Upper lobe of left lung (tissue), 6 donors: Measurements from ENCODE around the gene SDK2. TPM values are rescaled to one million over a fixed set of nuclear protein-coding genes. Genes with fewer than 3 reads are reported as not detected.
A peak's percentile ranks its signal among the peaks of the same experiment; 100 is the strongest.

Source experiments
- ATAC-seq, 2 donors: fragments of 200-7000 bp; cut with Tn5 transposase; one replicate each; pipeline ENCODE4 v1.9.1; 2022; ENCODE audit warnings: mild to moderate bottlenecking in 2 of 2, moderate library complexity in 2 of 2; ENCODE audit not compliant: low FRiP score in 2 of 2
- DNase-seq, 2 donors: peaks; one replicate each; pipeline ENCODE4 v3.0.0-alpha.2; 2019 to 2020
- H3K27ac ChIP-seq, 4 donors: fragments of 200-600 bp; sonication (generic); one replicate each; pipeline ENCODE4 v1.5.1; 2016 to 2019
- H3K27me3 ChIP-seq, 4 donors: fragments of 200-600 bp; sonication (generic); one replicate each; pipeline ENCODE4 v1.5.1; 2017 to 2019
- H3K36me3 ChIP-seq, 4 donors: fragments of 200-600 bp; sonication (generic); one replicate each; pipeline ENCODE4 v1.5.1; 2016 to 2019
- H3K4me1 ChIP-seq, 4 donors: fragments of 200-600 bp; sonication (generic); one replicate each; pipeline ENCODE4 v1.5.1; 2018 to 2019
- H3K4me3 ChIP-seq, 4 donors: fragments of 200-600 bp; sonication (generic); one replicate each; pipeline ENCODE4 v1.5.1; 2017 to 2019; ENCODE audit warnings: mild to moderate bottlenecking in 2 of 4, moderate library complexity in 1 of 4
- H3K9me3 ChIP-seq, 4 donors: fragments of 200-600 bp; sonication (generic); one replicate each; pipeline ENCODE4 v1.5.1; 2018 to 2019
- CTCF ChIP-seq, 6 experiments: fragments of 450-650 bp in 4 of 6; fragments of 200-600 bp in 2 of 6; sonication (generic) in 2 of 6; IDR thresholded peaks; one replicate each; pipeline ENCODE4 v1.5.1; 2016 to 2019; ENCODE audit warnings: antibody characterized with exemption in 6 of 6
- EP300 ChIP-seq, 4 donors: sonication (generic); formaldehyde crosslinking; IDR thresholded peaks; one replicate each; pipeline ENCODE4 v1.5.1; 2017; ENCODE audit warnings: antibody characterized with exemption in 4 of 4, control low read depth in 2 of 4
- POLR2A ChIP-seq, 4 donors: fragments of 450-650 bp; IDR thresholded peaks; one replicate each; pipeline ENCODE4 v1.5.1; 2016 to 2017; ENCODE audit warnings: antibody characterized with exemption in 4 of 4, mild to moderate bottlenecking in 2 of 4
- POLR2AphosphoS5 ChIP-seq, 2 donors: sonication (generic); formaldehyde crosslinking; IDR thresholded peaks; one replicate each; pipeline ENCODE4 v1.5.1; 2017; ENCODE audit warnings: antibody characterized with exemption in 2 of 2
- WGBS, 2 donors: methylation state at CpG; one replicate each; pipeline ENCODE4 v1.1.5; 2017 to 2018; 5-methylcytosine and 5-hydroxymethylcytosine counted together
- total RNA-seq, 6 donors: library from RNA; depleted of rRNA in 4 of 6; stranded (reverse); fragments of >200 nt in 4 of 6; gene quantifications; one replicate each; pipeline versions ENCODE4 v1.1.0 to v1.2.1, GENCODE V29; 2016 to 2021
- donor health status: DM: no; HTN: no; CAD: no; lungs with moderate emphysema.
- donor health status: DM: no; HTN: yes; CAD: no; lungs with severe emphysema.

Gene SDK2
- total RNA-seq, 6 donors from 2014 or later, result 1.2 to 7.3 (median 2.9) TPM

DNA sequence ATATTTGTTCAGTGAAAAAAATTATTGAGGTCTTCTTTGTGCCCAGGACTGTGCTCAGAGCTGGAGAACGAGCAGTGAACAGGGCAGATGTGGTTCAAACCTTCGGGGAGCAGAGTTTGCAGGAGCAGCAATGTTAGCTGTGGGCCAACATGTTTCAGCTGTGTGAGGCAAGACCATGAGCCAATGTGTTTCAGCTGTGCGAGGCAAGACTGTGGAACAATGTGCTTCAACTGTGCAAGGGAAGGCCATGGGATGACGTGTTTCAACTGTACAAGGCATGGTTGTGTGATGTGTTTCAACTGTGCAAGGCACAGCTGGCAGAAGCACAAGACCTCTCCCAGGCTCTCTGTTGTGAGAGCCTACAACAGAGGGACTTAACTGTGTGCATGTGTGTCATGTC lies 35.2 kb upstream of the SDK2 start:
- H3K27me3 ChIP-seq, result no peaks in the 10 kb centered on the region
- no peak for DNase-seq
- no peaks in the 10 kb centered on the region for H3K4me1 ChIP-seq
- H3K27ac ChIP-seq, result no peak overlapping the region
- no peaks in the 10 kb centered on the region for H3K36me3 ChIP-seq
- no peak overlapping the region for H3K4me3 ChIP-seq
- peaks cover 0 to 13% (median 9%) of the 10 kb centered on the region in 4 donors for H3K9me3 ChIP-seq
- no peak for TF ChIP-seq POLR2A (IDR thresholded peaks at IDR 0.05)
- no peak for TF ChIP-seq CTCF (IDR thresholded peaks at IDR 0.05)
- no peak for TF ChIP-seq POLR2AphosphoS5 (IDR thresholded peaks at IDR 0.05)
- no peak for TF ChIP-seq EP300 (IDR thresholded peaks at IDR 0.05)
- 61 to 78% methylated on average over 4 of the region's 4 CpGs for WGBS, 2 donors
- ATAC-seq, result no peak

DNA sequence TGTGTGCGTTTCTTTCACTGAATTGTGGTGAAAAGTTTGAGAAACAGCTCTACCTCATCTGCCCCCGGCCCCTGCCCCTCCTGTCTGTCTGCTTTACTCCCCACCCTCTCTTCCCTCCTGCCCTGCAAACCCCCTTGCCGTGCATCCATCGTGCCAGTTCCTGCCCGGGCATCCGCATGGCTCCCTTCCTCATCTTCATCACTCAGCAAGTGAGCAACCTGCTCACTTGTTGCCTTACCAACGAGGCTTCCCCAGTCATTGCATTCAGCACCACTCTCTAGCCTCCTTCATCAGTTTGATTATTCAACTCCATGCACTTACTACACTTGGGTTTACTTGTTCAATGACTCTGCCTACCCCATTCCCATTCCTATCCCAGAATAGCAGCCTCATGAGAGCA lies 34.8 kb upstream of the SDK2 start:
- DNase-seq (no peak), ATAC-seq (no peak)
- Histone ChIP-seq H3K27ac (no peak overlapping the region), H3K36me3 (no peaks in the 10 kb centered on the region), H3K27me3 (no peaks in the 10 kb centered on the region), H3K9me3 (peaks cover 0 to 13% (median 9%) of the 10 kb centered on the region in 4 donors), H3K4me1 (no peaks in the 10 kb centered on the region), H3K4me3 (no peak overlapping the region)
- no peak for TF ChIP-seq POLR2AphosphoS5 (IDR thresholded peaks at IDR 0.05)
- TF ChIP-seq EP300 (IDR thresholded peaks at IDR 0.05), result no peak
- no peak for TF ChIP-seq CTCF (IDR thresholded peaks at IDR 0.05)
- TF ChIP-seq POLR2A (IDR thresholded peaks at IDR 0.05), result no peak
- 68 to 76% methylated on average over 7 of the region's 7 CpGs for WGBS, 2 donors

DNA sequence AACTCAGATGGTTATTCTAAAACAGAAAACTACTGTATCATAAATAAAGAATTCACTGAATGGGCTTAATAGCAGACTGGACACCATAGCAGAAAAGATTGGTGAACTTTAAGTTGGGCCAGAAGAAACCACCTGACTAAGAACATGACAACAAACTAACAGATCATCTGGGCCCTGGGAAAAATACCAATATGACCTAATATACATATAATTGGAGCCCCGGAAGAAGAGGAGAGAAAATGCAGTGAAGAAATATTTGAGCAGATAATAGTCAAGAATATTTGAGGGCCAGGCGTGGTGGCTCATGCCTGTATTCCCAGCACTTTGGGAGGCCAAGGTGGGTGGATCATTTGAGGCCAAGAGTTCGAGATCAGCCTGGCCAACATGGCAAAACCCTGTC lies 25.5 kb upstream of the SDK2 start:
- Histone ChIP-seq H3K4me1 (peaks cover 11 to 14% (median 13%) of the 10 kb centered on the region in 4 donors), H3K27me3 (no peaks in the 10 kb centered on the region), H3K36me3 (no peaks in the 10 kb centered on the region), H3K9me3 (peaks cover 0 to 4% (median 0%) of the 10 kb centered on the region in 4 donors), H3K4me3 (no peak overlapping the region), H3K27ac (no peak overlapping the region)
- no peak for ATAC-seq
- DNase-seq, result no peak
- WGBS, 2 donors, result 83 to 86% methylated on average over 3 of the region's 3 CpGs
- TF ChIP-seq EP300 (IDR thresholded peaks at IDR 0.05), result no peak
- no peak for TF ChIP-seq POLR2A (IDR thresholded peaks at IDR 0.05)
- no peak for TF ChIP-seq CTCF (IDR thresholded peaks at IDR 0.05)
- no peak for TF ChIP-seq POLR2AphosphoS5 (IDR thresholded peaks at IDR 0.05)

GRCh38 chr17:73667181-73667959 lies 23.1 kb upstream of the SDK2 start:
- no peak overlapping the region for H3K4me3 ChIP-seq
- no peak overlapping the region for H3K27ac ChIP-seq
- peak in 1 of 2 donors; percentile 48 for DNase-seq

More at GRCh38 chr17:73667181-73667959, 23.1 kb upstream of the SDK2 start:
- no peaks in the 10 kb centered on the region for H3K36me3 ChIP-seq
- H3K9me3 ChIP-seq, result peaks cover 0 to 4% (median 0%) of the 10 kb centered on the region in 4 donors
- no peaks in the 10 kb centered on the region for H3K27me3 ChIP-seq
- peak in 1 of 2 donors; percentile 60 for ATAC-seq
- 36 to 44% methylated on average over 9 of the region's 9 CpGs for WGBS, 2 donors
- peaks cover 11 to 14% (median 13%) of the 10 kb centered on the region in 4 donors for H3K4me1 ChIP-seq
- TF ChIP-seq EP300 (IDR thresholded peaks at IDR 0.05), result peak in 1 of 4 donors; percentile 25
- no peak for TF ChIP-seq CTCF (IDR thresholded peaks at IDR 0.05)
